ENCODE results near the gene LEKR1. TPM values are rescaled to one million over a fixed set of nuclear protein-coding genes. Genes with fewer than 3 reads are reported as not detected.

LEKR1 gene
- total RNA-seq, 2 donors from 2014 or later, result 1.0 to 1.7 TPM

DNA sequence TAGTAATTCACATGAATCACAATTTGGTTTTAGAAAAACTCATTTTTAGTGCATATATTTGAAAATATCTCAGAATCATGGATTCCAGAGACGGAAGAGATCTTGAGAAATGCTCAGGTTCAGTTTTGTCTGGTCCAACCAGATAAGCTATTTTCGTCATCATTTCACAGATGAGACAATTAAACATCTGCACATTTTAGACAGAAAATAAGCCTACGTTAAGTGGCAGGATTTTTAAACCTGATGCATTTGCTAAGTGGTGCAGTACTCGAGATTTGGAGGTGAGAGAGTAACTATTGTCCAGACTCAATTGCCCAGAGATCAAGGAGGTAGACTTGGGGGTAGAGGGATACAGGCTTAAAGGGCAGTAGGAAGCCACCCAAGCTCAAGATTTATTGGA lies 243.3 kb downstream of the LEKR1 start:
- Mint-ChIP-seq H3K4me3 (no peak overlapping the region), H3K9me3 (no peaks in the 10 kb centered on the region), H3K36me3 (ENCODE audit: insufficient read depth in 2 of 2) (no peaks in the 10 kb centered on the region), H3K4me1 (ENCODE audit: low read depth) (peaks cover 25% of the 10 kb centered on the region), H3K27me3 (ENCODE audit: low read depth) (no peaks in the 10 kb centered on the region), H3K27ac (no peak overlapping the region)
- no peak for DNase-seq
- no peak for ATAC-seq (replicated peaks in 1 of 2)

DNA sequence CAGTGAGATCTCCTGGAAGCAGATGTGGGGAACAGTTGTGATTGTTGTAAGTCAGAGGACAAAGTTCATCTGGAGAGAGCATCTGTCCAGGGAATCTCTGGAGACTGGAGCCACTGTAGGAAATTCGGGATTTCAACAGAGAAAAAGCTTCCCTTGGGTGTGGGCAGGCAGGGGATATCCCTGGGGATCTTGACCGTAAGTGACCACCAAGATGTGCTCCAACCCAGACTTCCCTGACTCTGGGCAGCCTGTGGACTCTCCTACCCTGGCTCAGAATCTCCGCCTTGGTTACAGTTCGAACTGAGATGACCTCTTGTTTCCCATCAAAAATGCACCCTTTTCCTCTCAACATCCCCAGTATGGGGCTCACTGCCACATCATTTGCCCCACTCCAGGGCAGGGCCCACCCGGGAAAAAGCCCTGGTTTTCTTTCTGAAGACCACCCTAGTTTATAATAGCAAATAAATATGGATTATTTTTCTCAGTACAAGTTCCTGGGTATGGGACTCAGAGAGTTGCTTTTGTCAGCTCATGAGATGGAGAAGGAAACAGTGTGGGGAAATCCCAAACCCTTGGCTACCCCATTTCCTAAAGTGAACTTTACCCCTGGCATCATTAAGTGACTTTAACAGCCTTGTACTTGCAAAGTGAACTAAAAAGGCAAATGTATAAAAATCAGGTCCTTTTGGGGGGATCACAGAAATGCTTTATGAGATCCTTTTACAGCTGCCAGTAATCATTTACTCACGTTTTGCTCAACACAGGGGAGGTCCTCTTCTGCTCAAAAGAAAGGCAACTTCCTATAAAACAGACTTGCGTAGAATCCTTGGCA lies 243.9 kb downstream of the LEKR1 start:
- ATAC-seq (replicated peaks in 1 of 2), result no peak
- Mint-ChIP-seq H3K4me3 (no peak overlapping the region), H3K27ac (no peak overlapping the region), H3K4me1 (ENCODE audit: low read depth) (peaks cover 25% of the 10 kb centered on the region), H3K27me3 (ENCODE audit: low read depth) (peaks cover 2% of the 10 kb centered on the region), H3K9me3 (no peaks in the 10 kb centered on the region), H3K36me3 (ENCODE audit: insufficient read depth in 2 of 2) (no peaks in the 10 kb centered on the region)
- DNase-seq, result no peak

DNA sequence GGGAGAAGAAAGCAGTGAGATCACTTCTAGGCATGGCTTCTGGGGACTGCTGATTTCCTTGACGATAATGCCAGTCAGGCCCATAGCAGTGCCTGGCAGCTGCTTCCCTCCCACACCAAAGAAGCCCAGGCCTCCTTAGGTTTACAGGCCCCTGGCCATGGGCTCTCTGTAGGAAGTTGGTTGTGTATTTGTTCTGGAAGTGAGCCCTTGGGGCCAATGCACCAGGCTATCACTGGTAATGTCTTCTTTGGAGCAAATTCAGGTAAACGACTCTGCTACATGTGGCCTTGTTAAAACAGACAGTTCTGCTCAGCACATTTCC lies 244.5 kb downstream of the LEKR1 start:
- H3K27ac Mint-ChIP-seq, result no peak overlapping the region
- H3K27me3 Mint-ChIP-seq (ENCODE audit: low read depth), result peaks cover 6% of the 10 kb centered on the region
- H3K4me1 Mint-ChIP-seq (ENCODE audit: low read depth), result peaks cover 25% of the 10 kb centered on the region
- DNase-seq (no peak), ATAC-seq (replicated peaks in 1 of 2) (no peak)
- no peak overlapping the region for H3K4me3 Mint-ChIP-seq
- H3K36me3 Mint-ChIP-seq (ENCODE audit: insufficient read depth in 2 of 2), result no peaks in the 10 kb centered on the region
- no peaks in the 10 kb centered on the region for H3K9me3 Mint-ChIP-seq

DNA sequence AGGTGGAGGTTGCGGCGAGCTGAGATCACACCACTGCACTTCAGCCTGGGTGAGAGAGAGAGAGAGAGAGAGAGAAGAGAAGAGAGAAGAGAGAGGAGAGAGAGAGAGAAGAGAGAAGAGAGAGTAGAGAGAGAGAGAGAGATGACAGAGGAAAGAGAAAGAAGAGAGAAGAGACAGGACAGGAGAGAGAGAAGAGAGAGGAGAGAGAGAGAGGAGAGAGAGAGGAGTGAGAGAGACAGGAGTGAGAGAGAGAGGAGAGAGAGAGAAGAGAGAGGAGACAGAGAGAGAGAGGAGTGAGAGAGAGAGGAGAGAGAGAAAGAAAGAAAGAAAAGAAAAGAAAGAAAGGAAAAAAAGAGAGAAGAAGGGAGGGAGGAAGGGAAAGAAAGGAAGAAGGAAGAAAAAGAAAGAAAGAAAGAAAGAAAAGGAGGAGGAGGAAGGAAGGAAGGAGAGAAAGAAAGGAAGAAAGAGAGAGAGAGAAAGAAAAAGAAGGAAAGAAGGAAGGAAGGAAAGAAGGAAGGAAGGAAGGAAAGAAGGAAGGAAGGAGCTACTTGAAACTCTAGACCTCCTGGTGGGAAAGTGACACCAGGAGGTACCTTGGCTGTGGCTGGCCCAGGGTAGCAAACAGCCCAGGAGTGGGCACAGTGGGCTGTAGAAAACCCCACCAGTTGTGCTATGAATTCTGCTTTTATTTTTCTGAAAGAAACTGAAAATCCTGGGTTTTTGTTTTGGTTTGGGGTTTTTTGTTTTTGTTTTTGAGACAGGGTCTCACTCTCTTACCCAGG lies 245.8 kb downstream of the LEKR1 start:
- Mint-ChIP-seq H3K27ac (peak overlapping the region; percentile 29), H3K4me3 (no peak overlapping the region)
- no peak for DNase-seq

DNA sequence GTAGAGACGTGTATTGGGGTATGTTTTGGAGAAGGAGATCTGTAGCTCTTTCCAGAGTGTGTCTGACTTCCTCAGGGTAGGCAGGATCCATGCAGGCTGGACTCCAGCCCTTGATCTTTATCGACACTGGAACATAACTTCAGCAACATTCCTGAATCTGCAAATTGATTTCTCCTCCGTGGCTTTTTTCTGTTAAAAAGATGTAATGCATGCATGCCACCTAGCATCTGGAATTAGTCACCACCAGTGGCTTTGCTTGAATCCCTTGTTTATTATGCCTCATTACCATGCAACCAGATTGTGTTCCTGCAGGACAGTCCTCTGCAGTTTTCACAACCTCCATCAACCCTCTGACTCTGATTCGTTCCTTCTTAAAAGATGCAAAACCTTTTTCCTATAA lies 247.7 kb downstream of the LEKR1 start:
- Mint-ChIP-seq H3K4me3 (no peak overlapping the region), H3K27me3 (ENCODE audit: low read depth) (peaks cover 6% of the 10 kb centered on the region), H3K9me3 (no peaks in the 10 kb centered on the region), H3K36me3 (ENCODE audit: insufficient read depth in 2 of 2) (no peaks in the 10 kb centered on the region), H3K4me1 (ENCODE audit: low read depth) (peaks cover 16% of the 10 kb centered on the region), H3K27ac (no peak overlapping the region)
- DNase-seq (no peak), ATAC-seq (replicated peaks in 1 of 2) (no peak)

More for the DNA sequence above, 245.8 kb downstream of the LEKR1 start:
- peaks cover 6% of the 10 kb centered on the region for H3K27me3 Mint-ChIP-seq (ENCODE audit: low read depth)
- H3K9me3 Mint-ChIP-seq, result no peaks in the 10 kb centered on the region
- H3K4me1 Mint-ChIP-seq (ENCODE audit: low read depth), result peaks cover 17% of the 10 kb centered on the region
- ATAC-seq (replicated peaks in 1 of 2), result no peak
- no peaks in the 10 kb centered on the region for H3K36me3 Mint-ChIP-seq (ENCODE audit: insufficient read depth in 2 of 2)

DNA sequence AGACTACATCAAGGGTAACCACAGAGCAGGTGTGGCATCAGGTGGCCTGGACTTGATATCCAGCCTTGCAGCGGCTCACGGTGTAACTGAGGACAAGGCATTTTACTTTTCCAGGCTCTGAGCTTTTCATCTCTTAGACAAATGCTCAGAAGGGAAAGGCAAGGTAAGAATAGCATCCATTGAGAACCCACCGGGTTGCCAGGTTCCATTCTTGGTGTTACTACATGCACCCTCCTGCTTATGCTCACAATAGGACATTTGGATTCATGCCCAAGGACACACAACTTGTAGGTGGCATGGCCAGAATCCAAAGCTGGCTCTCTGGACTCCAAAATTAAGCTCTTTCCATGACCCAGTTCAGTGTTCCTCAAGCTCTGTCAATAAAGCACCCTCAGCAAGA lies 248.3 kb downstream of the LEKR1 start:
- Mint-ChIP-seq H3K27ac (no peak overlapping the region), H3K4me3 (no peak overlapping the region), H3K4me1 (ENCODE audit: low read depth) (peaks cover 16% of the 10 kb centered on the region), H3K9me3 (no peaks in the 10 kb centered on the region), H3K27me3 (ENCODE audit: low read depth) (peaks cover 6% of the 10 kb centered on the region), H3K36me3 (ENCODE audit: insufficient read depth in 2 of 2) (no peaks in the 10 kb centered on the region)
- no peak for ATAC-seq (replicated peaks in 1 of 2)
- DNase-seq, result no peak

- Mint-ChIP-seq H3K9me3 (no peaks in the 10 kb centered on the region), H3K4me1 (ENCODE audit: low read depth) (peaks cover 16% of the 10 kb centered on the region), H3K4me3 (no peak overlapping the region), H3K27me3 (ENCODE audit: low read depth) (peaks cover 6% of the 10 kb centered on the region), H3K27ac (no peak overlapping the region), H3K36me3 (ENCODE audit: insufficient read depth in 2 of 2) (no peaks in the 10 kb centered on the region)
- DNase-seq, result no peak
- no peak for ATAC-seq (replicated peaks in 1 of 2)
Measured at GRCh38 chr3:157074981-157075380, 248.8 kb downstream of the LEKR1 start.

DNA sequence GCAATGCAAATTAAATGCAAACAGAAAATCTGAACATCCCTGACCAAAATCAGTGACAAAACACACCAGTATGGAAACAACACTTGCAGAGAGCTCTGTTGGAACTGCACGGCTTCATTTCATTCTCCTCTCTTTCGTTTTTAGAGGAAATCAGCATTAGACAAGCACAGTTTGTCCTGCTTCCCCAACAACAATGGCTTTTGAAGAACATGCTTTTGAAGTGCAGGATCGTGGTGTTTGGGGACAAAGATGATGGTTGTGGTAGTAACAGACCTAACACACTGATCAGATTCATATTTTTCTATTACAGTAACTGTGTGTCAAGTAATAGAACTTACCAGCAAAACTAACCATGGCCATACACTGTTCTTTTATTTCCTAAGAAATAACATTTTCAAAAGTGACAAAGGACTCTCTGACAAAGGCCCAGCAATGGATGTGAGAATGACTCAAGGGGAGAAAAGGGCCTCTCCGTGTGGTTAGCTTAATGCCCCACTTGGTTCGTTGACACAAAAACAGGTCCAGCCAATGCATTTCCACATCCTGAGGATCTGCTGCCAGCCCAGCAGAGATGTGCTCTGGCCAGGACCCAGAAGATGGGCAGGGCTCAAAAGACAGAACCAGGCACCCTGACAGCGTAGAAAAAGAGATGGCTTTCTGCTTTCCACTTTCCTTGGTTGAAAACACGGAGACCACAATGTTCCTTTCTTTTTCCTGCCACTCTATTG lies 249.7 kb downstream of the LEKR1 start:
- peaks cover 16% of the 10 kb centered on the region for H3K4me1 Mint-ChIP-seq (ENCODE audit: low read depth)
- H3K27ac Mint-ChIP-seq, result no peak overlapping the region

DNA sequence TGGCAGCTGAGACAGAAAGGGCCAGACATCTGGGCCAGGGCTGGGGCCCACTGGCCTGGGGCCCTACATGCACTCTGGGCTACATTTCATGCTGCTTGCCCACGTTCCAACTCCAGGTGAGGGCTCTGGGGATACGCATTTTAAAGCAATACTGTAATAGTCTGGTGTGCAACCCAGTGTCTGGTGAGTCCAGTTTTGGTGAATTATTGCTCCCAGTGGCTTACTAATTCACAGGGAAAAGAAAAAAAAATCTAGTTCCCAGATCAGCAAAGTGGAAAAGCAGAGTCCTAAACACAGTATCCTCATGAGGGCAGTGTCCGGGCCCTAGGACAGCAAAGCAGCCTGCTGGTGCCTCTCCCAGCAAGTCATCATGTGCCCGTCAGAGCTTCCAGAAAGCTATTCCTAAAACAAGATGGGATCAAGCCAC lies 251.4 kb downstream of the LEKR1 start:
- Mint-ChIP-seq H3K27ac (no peak overlapping the region), H3K4me1 (ENCODE audit: low read depth) (peaks cover 24% of the 10 kb centered on the region), H3K36me3 (ENCODE audit: insufficient read depth in 2 of 2) (no peaks in the 10 kb centered on the region), H3K27me3 (ENCODE audit: low read depth) (peaks cover 6% of the 10 kb centered on the region), H3K4me3 (no peak overlapping the region), H3K9me3 (no peaks in the 10 kb centered on the region)
- DNase-seq, result no peak
- ATAC-seq (replicated peaks in 1 of 2), result no peak

More for the DNA sequence above, 249.7 kb downstream of the LEKR1 start:
- no peaks in the 10 kb centered on the region for H3K36me3 Mint-ChIP-seq (ENCODE audit: insufficient read depth in 2 of 2)
- H3K4me3 Mint-ChIP-seq, result peak overlapping the region in 1 of 2 donors; percentile 15
- peaks cover 6% of the 10 kb centered on the region for H3K27me3 Mint-ChIP-seq (ENCODE audit: low read depth)
- H3K9me3 Mint-ChIP-seq, result no peaks in the 10 kb centered on the region
- DNase-seq, result no peak
- ATAC-seq (replicated peaks in 1 of 2), result peak in 1 of 2 donors; percentile 64

- peaks cover 31% of the 10 kb centered on the region for H3K4me1 Mint-ChIP-seq (ENCODE audit: low read depth)
- H3K36me3 Mint-ChIP-seq (ENCODE audit: insufficient read depth in 2 of 2), result no peaks in the 10 kb centered on the region
- H3K27me3 Mint-ChIP-seq (ENCODE audit: low read depth), result peaks cover 6% of the 10 kb centered on the region
- no peak overlapping the region for H3K27ac Mint-ChIP-seq
- no peaks in the 10 kb centered on the region for H3K9me3 Mint-ChIP-seq
- H3K4me3 Mint-ChIP-seq, result no peak overlapping the region
- ATAC-seq (replicated peaks in 1 of 2) (no peak), DNase-seq (no peak)
Measured at GRCh38 chr3:157078131-157078810, 252.1 kb downstream of the LEKR1 start.

GRCh38 chr3:157078811-157079185 lies 252.6 kb downstream of the LEKR1 start:
- Mint-ChIP-seq H3K4me1 (ENCODE audit: low read depth) (peaks cover 31% of the 10 kb centered on the region), H3K27me3 (ENCODE audit: low read depth) (peaks cover 6% of the 10 kb centered on the region), H3K4me3 (no peak overlapping the region), H3K36me3 (ENCODE audit: insufficient read depth in 2 of 2) (no peaks in the 10 kb centered on the region), H3K9me3 (no peaks in the 10 kb centered on the region), H3K27ac (no peak overlapping the region)
- no peak for DNase-seq
- no peak for ATAC-seq (replicated peaks in 1 of 2)

- Mint-ChIP-seq H3K27me3 (ENCODE audit: low read depth) (peaks cover 6% of the 10 kb centered on the region), H3K27ac (no peak overlapping the region), H3K4me3 (no peak overlapping the region), H3K36me3 (ENCODE audit: insufficient read depth in 2 of 2) (no peaks in the 10 kb centered on the region), H3K4me1 (ENCODE audit: low read depth) (peaks cover 38% of the 10 kb centered on the region), H3K9me3 (no peaks in the 10 kb centered on the region)
- no peak for DNase-seq
- no peak for ATAC-seq (replicated peaks in 1 of 2)
Measured at GRCh38 chr3:157079676-157080369, 253.7 kb downstream of the LEKR1 start.

Data from activated T-cell treated with anti-CD3 and anti-CD28 coated beads, Interleukin-2, amount 50 U/mL, for 72 hours (primary cell).